ENCODE data around the gene PTPRG.
"Not testable (repeated sequence)": the region's sequence is repeated elsewhere in the genome, so short reads cannot be mapped to it uniquely, and the experiment has no call there.

PTPRG gene

DNA sequence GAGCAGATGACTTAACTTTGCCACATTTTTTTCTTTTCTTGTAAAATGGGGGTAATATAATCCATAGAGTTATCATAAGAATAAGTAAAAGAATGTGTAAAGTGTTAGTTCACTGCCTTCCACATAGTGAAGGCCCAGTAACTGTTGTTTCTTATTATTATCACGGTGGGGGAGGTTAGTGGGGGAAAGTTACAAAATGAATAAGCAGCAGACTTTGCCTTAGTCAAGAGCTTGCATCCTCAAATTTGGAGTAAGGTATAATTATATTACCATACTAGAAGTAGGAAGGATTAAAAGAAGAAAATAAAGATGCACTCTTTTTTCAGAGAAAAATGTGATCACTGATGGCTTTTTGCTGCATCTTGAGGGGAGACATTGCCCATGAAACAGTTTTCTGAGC, 247.6 kb downstream of the PTPRG start:
- DNase-seq, result no peak

DNA sequence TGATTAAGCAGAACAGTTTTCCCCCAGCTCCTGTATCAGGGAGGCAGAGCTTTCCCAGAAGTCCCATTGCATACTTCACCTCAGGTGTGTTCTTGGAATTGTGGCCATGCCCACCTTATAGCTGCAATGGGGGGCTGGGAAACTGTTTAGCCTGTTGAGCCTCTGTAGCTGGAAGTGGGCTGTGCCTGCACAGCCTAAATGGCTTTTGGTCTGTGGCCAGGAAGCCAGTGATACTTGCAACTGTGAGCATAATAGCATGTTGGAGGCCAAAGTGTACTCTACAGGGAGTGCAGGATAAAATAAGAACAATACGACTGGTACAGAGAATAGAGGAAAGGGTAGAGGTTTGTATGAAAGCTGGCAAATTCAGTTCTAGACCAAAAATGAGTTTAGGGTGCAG, 248.5 kb downstream of the PTPRG start:
- DNase-seq, result no peak

- no peak for DNase-seq
These were observed 249.7 kb downstream of the PTPRG start for GRCh38 chr3:61810953-61811497.

GRCh38 chr3:61811652-61812051, 250.3 kb downstream of the PTPRG start:
- DNase-seq, result no peak

DNA sequence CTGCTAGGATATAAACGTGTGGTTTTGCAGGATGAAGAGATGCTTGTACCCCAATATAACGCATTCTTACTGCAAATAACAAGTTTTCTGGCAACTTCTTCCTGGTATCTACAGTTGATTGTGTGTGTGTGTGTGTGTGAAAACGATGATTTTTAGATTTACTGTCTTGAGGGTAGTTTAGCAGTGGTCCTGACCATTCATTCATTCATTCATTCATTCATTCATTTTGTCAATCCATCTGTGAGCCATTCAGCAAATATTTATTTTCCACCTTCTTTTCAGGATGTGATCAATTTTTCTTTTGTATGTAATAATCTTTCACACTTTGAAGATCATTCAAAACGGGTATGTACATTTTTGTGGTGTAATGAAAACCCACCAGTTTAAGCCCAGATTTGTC, 250.7 kb downstream of the PTPRG start:
- no peak for DNase-seq

DNA sequence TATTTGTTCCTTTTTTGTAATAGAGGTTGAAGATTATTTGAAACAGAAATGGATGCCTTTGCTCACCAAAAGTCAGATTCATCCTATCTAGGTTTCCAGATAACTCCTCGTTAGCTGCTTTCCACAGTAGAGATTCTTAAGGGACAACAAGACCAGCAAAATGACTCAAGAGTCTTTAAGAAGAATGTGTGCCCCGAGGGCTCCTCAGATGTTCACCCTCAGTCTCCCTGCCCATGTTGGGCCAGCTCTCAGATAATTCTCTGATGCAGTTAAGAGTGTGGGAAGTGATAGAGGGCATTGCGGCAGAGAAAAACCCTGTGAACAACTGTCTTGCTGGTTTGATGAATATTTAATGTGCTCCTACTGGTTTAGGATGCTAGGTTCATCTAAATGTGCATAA, 251.1 kb downstream of the PTPRG start:
- DNase-seq, result no peak

DNA sequence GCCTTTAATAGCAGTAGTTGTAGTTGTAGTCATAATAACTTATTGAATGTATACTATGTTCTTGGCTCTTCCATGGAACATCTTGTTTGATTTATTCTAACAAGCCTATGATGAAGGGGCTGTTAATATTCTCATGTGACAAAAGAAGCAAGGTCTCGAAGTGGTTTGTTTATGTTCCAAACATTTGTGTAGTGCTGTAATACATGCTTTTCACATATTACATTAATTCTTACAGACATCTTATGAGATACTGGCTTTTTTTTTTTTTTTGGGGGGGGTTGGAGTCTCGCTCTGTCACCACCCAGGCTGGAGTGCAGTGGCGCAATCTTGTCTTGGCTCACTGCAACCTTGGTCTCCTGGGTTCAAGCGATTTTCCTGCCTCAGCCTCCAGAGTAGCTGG, 252.3 kb downstream of the PTPRG start:
- DNase-seq, result no peak

GRCh38 chr3:61814674-61815073, 253.3 kb downstream of the PTPRG start:
- DNase-seq, result no peak

DNA sequence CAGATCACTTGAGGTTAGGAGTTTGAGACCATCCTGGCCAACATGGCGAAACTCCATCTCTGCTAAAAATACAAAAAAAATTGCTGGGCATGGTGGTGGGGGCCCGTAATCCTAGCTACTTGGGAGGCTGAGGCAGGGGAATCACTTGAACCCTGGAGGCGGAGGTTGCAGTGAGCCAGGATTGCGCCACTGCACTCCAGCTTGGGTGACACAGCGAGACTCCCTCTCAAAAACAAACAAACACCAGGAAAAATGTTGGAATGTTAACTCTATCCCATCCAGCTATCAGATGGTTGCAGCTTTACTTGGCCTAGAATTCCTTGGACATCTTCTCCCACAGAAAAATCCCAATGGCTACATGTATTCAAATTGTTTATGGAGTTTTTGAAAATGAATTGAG, 254.9 kb downstream of the PTPRG start:
- DNase-seq, result not testable (repeated sequence)

GRCh38 chr3:61819861-61820260, 258.5 kb downstream of the PTPRG start:
- no peak for DNase-seq

DNA sequence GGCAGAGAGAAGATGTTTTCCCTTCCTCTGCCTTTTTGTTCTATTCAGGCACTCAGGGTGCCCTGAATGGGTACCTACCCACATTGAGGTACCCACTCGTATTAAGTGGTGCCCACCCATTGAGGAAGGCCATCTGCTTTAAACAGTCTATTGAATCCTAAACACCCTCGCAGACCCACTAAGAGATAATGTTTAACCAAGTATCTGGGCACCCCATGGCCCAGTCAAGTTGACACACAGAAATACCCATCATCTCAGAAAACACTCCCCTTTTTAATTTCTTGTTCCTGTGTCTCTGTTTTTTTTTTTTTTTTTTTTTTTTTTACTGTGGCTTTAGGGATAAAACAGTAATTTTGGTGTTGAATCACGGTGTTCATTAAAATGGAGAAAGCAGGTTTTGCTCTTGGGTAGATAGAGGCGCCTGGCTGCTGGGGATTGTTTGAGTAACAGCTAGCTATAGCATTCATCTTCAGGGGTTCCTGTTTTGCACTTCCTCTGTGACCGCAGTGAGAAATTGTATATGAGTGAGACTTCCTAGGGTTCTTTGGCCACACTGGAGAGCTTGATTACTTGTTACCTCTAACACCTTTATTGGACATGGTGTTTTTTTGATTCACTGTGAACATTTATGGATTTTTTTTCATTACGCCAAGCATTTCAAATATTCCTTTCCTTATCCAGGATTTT, 259.1 kb downstream of the PTPRG start:
- DNase-seq, result no peak

DNA sequence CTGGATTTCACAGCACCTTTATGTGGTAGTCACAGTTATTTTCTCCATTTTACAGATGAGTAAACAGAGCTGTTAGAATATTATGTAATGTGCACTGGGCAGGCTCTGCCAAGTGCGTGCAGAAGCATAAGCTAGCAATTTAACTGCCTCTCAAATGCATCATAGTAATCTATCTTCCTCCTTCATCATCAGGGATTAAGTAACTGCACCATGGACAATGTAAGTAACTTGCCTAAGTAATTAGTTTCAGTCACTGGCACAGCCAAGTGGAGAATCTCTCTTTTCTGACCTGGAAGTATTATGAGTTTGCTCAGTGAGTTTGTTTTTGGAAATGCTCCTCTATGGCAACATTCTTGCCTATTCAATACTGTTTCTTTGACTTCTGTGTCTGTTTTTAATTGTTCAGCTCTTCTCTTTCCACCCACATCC, 260.5 kb downstream of the PTPRG start:
- DNase-seq, result no peak

DNA sequence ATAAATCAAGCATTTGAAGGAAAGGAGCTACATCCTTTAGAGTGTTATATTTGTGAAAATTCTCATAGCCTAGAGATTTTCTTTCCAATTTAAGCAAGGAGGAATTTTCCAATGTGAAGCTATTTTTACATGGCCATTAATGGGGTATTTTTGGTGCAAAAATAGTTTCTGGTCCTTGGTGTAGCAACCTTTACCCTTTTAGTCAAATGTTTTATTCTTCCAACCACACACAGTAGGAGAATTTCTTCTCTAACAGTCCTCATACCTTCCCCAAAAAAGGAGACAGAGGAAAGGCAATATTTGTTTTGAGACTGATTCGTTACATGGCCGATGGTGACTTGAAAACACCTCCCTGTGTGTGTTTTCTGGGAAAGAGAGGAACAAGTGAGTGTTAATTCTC, 261.2 kb downstream of the PTPRG start:
- no peak for DNase-seq

- DNase-seq, result no peak
These were observed 263.3 kb downstream of the PTPRG start for GRCh38 chr3:61824553-61825135.

- DNase-seq, result no peak
These were observed 264.8 kb downstream of the PTPRG start for GRCh38 chr3:61826161-61826560.

DNA sequence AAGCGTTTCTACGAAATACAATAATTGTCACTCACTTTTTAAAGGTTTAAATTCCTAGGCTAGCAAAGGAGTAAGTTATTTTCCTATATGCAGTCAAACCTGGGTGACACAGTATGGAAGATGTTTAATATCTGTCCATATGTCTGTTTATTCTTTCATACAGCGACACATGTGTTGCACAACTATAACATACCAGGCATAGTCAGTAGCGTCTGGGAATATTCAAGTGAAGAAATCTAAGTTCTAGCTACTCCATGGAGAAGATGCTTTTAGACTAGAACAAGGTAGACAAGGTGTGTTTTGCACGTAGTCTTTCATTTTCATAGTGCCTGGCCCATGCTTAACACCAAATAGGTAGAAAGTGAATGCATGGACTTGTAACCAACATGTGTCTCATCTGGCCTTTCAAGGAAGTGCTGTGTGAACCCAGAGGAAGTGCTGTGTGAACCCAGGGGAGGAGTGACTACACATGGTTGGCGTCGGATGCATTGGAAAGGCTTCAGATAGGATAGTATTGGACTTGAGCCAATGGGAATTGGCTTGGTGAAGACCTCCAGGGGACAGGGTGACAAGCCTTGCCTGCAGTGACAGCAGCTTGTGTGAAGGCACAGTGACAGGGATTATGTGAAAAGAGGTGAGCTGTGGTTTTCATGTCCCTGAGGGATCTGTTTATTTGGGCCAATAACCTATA, 267.0 kb downstream of the PTPRG start:
- DNase-seq, result no peak

DNA sequence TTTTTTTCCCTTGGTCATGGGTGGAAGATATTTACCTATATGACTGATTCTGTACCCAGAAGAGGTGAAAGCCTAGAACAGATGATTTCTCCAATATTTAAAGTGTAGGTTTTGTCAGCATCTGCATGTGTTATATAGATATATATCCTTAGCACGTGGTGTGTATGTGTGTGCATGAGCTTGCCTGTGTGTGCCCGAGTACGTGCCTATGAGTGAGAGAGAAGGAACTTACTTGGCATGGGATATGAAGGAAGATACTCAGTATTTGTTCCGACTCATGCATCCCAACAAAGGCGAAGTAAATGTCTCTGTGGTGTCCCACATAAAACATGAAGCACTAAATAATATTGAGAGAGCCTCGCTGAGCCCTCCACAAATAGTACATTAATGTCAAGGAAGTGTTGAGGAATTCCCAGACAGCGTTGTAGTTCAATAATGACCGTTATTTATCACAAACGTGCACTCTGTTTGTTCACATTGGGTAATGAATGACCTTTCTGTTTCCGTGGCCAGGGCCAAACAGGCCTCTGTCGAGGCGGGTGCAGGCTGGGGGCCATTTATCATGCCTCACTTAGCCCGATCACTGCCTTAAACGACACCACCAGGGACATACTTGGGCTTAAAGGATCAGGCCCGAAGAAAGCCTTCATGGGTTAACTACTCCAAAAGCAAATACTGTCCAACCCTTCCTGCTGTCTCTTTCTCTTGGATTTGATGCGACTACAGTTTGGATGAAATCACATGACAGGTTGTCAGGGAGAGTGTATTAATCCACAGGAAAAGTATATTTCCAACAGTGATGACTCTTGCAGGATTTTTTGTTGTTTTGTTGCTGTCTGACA, 267.7 kb downstream of the PTPRG start:
- DNase-seq, result no peak

GRCh38 chr3:61829722-61830350, 268.5 kb downstream of the PTPRG start:
- DNase-seq, result no peak

GRCh38 chr3:61831973-61832372, 270.6 kb downstream of the PTPRG start:
- DNase-seq, result no peak

- no peak for DNase-seq
These were observed 271.2 kb downstream of the PTPRG start for GRCh38 chr3:61832375-61833229.

GRCh38 chr3:61839256-61839655, 277.9 kb downstream of the PTPRG start:
- DNase-seq, result no peak
